DMS114 treated with DMSO at 0.1 percent for 48 hours (cell line): ENCODE measurements around the gene COPS2.

Source experiments
- DNase-seq: peaks from one replicate; lab custom pipeline; 2025; ENCODE audit not compliant: unreplicated experiment; lab: John Stamatoyannopoulos, UW

Gene COPS2

GRCh38 chr15:49163678-49164077 is 8.3 kb upstream of the COPS2 start:
- DNase-seq = no peak

- DNase-seq = peak; percentile 35
Observed at GRCh38 chr15:49155834-49156627, 632 bp upstream of the COPS2 start.

DNA sequence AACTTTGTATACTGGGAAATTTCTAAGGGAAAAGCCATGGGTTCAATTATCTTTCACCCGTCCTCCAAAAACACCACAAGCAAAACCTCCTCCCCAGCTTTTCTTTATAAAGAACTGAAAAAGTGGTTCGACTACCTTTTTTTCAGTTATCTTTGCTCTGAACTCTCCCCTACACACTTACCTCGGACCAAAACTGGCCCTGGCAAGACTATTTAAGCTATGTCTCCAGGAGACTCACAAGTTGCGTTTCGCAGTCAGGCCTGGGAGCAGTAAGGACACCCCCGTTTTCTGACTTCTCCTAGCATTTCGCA is 645 bp downstream of the COPS2 start:
- no peak for DNase-seq

DNA sequence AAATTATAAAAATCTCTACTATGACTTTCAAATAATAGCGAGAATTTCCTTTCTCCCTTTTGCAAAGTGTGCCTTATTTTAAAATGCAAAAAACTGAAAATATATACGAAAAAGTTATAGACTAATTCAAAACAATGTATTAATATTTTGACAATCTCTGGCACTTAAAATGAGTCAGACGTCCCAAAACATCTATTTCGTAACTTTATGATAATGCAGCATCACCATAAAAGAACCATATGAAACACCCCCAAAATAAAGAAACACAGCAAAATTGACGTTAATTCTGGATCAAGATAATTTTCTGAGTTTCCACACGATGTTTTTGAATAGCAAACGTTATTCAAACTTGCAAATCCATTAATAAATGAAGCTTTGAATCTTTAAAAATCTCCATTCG is 1.0 kb downstream of the COPS2 start:
- DNase-seq = no peak

DNA sequence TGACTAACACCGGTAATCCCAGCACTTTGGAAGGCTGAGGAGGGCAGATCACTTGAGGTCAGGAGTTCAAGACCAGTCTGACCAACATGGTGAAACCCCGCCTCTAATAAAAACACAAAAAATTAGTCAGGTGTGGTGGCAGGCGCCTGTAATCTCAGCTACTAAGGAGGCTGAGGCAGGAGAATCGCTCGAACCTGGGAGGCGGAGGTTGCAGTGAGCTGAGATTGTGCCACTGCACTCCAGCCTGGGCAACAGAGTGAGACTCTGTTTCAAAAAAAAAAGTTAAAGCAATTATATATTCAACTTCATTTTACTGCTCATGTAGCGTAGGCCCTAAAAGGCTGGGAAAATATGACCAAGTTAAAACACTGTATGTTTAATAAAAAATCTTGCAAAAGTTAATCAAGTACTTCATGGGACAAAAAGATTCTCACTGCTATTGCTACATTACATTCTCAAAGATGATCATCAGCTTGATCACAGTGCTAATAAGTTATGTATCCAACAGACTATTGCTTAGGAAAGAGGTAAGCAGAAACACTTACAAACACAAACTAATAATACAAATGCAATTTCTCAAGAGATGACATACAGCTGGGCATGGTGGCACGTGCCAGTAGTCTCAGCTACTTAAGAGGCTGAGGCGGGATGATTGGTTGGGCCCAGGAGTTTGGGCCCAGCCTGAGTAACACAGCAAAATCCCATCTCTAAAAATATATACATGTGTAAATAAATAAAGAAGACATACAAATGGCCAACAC is 2.7 kb downstream of the COPS2 start:
- DNase-seq = no peak

- no peak for DNase-seq
Observed at GRCh38 chr15:49151831-49152230, 3.6 kb downstream of the COPS2 start.

DNA sequence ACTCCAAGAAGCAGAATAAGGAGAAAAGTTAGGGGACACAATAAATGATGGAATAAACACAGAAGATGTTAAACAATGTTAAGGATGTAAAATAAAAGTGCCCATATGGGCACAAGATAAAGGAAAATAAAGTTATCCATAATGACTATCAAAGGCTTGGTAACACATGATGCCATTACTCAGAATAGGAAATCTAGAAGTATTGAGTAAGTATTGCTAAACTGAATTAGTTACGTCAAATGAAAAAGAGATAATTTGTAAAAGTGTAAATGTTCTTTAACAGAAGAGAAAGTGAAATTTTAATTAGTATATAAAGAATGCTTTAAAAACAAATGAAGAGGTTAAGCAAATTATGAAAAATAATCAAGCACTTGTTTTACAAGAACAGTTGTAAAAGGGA is 6.7 kb downstream of the COPS2 start:
- DNase-seq = no peak

DNA sequence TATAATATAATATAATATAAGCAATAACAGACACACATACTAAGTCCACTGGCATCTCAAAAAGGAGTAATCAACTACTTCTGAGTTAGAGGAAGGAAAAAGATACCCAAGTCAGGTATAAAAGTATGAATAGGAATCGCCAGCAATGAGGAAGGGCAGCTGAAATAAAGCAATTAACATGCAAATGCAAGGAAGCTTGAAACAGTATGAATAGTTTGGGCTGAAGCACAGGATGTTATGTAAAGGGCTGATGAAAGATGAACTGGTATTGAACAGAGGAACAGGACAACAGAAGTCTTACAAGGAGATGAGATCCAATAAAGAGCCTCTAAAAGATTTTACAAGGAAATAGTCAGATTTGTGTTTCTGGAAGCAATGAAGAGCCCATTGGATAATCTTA is 7.1 kb downstream of the COPS2 start:
- no peak for DNase-seq

DNA sequence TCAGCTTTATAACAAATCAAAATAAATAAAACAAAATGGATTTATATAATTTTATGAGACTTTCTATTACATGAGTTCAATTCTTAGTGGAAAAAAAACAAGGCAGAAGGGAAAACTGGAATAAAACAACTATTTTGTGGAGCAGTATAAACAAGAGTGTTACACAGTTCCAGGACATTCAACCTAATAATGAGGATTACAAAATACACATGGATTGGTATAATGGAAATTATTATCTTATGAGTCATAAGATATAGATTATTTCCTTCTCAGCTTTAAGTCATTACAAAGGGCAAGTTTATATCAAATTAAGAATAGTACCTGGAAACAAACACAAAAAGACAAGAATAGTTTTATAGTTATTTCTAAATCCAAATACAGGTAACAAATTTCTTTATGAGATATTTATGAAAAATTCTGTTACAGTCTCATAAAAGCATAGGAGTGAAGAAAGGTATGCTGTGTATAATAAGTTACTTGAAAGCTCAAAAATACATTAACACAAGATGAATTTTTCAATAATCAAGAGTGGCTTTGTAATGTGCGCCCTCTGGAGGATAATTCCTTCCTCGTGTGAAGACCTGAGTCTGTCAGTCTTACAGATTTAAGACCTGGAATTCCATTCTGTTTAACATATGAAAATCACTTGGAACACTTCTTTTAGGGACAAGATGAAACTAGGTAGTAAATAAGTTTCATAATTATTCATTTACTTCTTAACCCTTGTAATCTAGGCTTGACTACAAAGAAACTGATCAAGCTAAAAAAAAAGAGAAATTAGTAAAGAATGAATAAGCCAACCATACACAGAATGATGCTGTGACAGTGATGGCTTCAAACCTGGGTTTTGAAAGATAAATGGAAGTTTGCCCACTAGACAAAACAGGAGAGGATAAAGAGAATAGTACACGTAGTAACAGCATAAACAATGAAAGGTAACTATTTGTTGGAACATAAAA is 9.5 kb downstream of the COPS2 start:
- DNase-seq = peak; percentile 15

DNA sequence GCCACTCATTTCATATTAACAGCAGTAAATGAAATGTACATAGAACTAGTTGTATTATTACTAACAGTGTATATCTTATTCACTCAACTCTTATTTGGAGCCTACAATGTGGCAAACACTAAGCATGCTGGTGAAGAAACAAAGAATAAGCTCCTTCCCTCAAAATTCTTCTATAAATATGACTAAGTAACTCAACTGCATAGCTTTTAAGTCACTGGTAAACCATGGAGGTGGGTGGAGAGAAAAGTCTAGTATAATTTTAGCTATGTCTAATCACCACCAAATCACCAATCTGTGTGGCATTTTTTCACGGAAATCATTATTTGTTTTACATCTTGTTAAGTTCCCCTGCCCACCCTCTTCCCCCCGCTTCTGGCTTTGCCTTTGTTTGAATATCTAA is 17.5 kb downstream of the COPS2 start:
- no peak for DNase-seq

DNA sequence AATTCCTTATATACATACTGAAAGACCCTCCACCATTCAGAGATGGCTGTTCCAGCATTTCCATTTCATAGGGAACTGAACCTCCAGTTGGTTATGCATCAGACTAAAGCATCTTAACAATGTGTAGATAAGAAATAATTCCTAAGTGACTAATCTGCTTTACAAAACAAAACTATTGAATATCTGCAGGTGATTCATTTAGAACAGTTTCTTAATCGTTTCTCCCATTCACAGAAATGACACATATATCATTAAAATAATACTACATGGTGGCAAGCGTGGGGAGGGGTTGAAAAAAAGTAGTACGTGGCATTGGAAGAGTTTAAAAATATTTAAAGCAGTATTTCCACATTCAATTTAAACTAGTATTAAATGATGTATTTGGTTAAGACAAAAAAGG is 19.5 kb downstream of the COPS2 start:
- DNase-seq = no peak

GRCh38 chr15:49135342-49135857 is 20.0 kb downstream of the COPS2 start:
- no peak for DNase-seq

GRCh38 chr15:49134683-49135341 is 20.6 kb downstream of the COPS2 start:
- no peak for DNase-seq

DNA sequence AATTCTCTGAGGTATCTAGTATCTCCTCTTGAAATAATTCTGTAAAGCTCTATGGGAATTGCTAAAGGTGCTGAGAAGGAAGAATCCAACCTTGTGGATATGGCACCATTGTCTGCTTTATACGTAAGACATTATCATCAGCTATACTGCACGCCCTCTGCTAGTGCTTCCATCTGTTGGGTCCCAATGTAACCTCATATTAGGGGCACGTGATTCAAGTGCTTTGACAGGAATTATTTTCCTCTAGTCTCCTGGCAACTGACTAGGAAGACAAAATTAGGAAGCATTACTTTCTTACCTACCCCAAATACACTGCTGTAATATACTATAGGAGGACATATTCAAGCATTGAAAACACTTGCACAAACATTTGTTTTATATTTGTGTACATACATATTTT is 24.0 kb downstream of the COPS2 start:
- no peak for DNase-seq

- DNase-seq = no peak
Observed at GRCh38 chr15:49124371-49124770, 31.0 kb downstream of the COPS2 start.

DNA sequence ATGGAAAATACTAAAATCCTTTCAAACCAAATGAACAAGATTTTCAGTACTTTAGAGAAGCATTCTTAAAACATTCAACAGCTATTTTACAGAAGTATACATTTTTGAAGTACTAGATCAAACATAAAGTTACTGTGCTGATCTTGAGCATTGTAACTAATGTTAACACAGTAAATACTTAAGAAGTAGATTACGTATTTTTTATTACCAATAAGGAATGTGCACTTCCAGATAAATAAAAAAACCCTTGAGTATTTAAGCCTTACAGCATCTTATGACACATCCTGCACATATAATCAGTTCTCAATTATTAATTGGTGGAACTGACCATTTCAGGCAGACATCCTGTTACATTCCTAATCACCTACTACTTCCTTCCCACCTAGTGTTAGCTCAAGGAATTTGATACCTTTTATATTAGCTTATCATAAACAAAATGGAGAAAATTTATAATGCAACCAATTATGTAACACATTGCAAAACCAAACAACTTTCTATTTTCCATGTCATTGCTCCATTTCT is 32.8 kb downstream of the COPS2 start:
- no peak for DNase-seq

DNA sequence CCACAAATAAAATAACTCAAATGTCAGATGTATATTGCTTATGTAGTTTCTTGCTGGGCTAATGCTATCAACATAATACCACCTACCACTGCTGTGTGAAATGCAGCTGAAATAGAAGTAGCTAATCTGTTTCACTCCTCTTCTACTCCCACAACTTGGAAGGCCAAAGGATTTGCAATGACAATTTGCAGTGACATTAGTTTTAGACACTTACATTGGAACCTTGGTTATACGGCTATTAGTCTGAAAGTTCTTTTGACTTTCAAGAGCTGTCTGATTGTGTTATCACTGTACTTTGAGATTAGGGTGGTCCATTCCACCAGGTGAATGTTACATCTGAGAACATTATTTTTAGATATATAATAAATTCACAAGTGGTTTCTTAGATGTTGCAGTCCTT is 33.5 kb downstream of the COPS2 start:
- DNase-seq = no peak

GRCh38 chr15:49120832-49121231 is 34.6 kb downstream of the COPS2 start:
- no peak for DNase-seq

- no peak for DNase-seq
Observed at GRCh38 chr15:49116108-49116857, 39.1 kb downstream of the COPS2 start.

DNA sequence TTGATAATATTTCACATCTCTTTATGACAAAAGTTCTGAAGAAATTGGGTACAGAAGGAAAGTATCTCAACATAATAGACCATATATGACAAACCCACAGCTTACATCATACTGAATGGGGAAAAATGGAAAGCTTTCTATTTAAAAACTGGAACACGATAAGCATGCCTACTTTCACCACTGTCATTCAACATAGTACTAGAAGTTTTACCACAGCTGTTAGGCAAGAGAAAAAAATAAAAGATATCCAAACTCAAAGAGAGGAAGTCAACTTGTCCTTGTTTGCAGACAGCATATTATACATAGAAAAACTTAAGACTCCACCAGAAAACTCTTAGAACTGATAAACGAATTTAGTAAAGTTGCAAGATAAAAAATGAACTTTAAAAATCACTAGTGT is 40.3 kb downstream of the COPS2 start:
- no peak for DNase-seq
